Measurements from ENCODE around the gene WDR20.

DNA sequence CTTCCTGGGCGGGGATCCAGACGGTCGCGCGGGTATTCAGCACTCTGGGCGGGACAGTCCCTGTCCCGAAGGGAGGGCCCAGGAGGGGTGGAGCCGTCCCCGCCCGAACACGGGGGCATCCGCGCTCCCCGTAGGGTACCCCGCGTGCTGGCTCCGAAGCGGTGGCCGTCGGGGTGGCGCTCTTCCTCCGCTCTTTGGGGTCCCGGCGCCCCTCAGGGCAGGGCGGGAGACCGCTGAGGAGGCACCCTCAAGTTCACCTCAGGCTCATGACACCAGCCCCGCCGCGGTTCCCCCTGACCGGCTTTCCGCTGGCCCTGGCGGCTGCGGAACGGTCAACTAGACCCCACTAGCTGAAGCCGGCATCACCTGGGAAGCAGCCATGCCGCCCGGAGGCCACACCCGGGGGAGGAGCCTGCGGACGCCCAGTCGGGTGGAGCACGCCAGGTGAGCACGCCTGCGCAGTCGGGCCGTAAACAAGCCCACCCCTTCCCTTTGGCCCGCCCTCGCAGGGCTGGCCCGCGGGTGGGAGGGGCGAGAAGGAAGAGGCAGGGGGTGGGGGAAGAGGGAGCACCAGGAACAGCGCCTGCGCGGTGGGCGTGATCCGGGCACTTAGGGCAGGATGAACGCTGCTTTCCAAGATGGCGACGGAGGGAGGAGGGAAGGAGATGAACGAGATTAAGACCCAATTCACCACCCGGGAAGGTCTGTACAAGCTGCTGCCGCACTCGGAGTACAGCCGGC lies at the start of gene WDR20:
- no peak for TF ChIP-seq CTCF (IDR thresholded peaks at IDR 0.05; ENCODE audit: low read length)
- no peak for TF ChIP-seq EZH2 (optimal IDR thresholded peaks at IDR 0.05; ENCODE audit: low read depth, low read length)

Measured in MM.1S (cell line).